GM23338 (cell line): ENCODE data around the gene NUDT9. TPM values are rescaled to one million over a fixed set of nuclear protein-coding genes. Genes with fewer than 3 reads are reported as not detected.

Experiments used
- ATAC-seq: fragments of 200-7000 bp; cut with Tn5 transposase; 3 replicates; pipeline ENCODE4 v1.9.1; 2020
- DNase-seq: peaks from one replicate; pipeline ENCODE4 v3.0.0-alpha.2; 2015; ENCODE audit warnings: low spot score
- H2AFZ ChIP-seq: fragments of 200-600 bp; sonication (generic); 2 replicates; pipeline ENCODE4 v1.8.0; 2016; ENCODE audit warnings: antibody characterized with exemption, mild to moderate bottlenecking, moderate library complexity
- H3F3A ChIP-seq: fragments of 200-600 bp; sonication (generic); replicated peaks from 2 replicates; pipeline ENCODE4 v1.8.0; 2017; ENCODE audit warnings: antibody characterized with exemption, mixed run types, low read depth
- H3K27ac ChIP-seq: fragments of 200-600 bp; sonication (generic); 2 replicates; pipeline ENCODE4 v1.6.1; 2016; ENCODE audit warnings: low read depth
- H3K27me3 ChIP-seq: fragments of 200-600 bp; sonication (generic); 2 replicates; pipeline ENCODE4 v1.8.0; 2016; ENCODE audit warnings: mild to moderate bottlenecking, mixed run types, moderate library complexity; ENCODE audit not compliant: insufficient read depth
- H3K36me3 ChIP-seq: fragments of 200-600 bp; sonication (generic); 2 replicates; pipeline ENCODE4 v1.8.0; 2016; ENCODE audit warnings: mild to moderate bottlenecking; ENCODE audit not compliant: insufficient read depth
- H3K4me1 ChIP-seq: fragments of 200-600 bp; sonication (generic); 2 replicates; pipeline ENCODE4 v1.8.0; 2016; ENCODE audit warnings: mild to moderate bottlenecking, moderate library complexity; ENCODE audit not compliant: insufficient read depth
- H3K4me2 ChIP-seq: fragments of 200-600 bp; sonication (generic); 2 replicates; pipeline ENCODE4 v1.7.1; 2017; ENCODE audit warnings: mixed run types
- H3K4me3 ChIP-seq: fragments of 200-600 bp; sonication (generic); 2 replicates; pipeline ENCODE4 v1.6.1; 2016; ENCODE audit warnings: mixed run types
- H3K79me2 ChIP-seq: fragments of 200-600 bp; sonication (generic); replicated peaks from 2 replicates; pipeline ENCODE4 v1.8.0; 2017; ENCODE audit warnings: mild to moderate bottlenecking; ENCODE audit not compliant: insufficient read depth
- H3K9me2 ChIP-seq: fragments of 200-600 bp; sonication (generic); 2 replicates; pipeline ENCODE4 v1.8.0; 2017; ENCODE audit not compliant: insufficient read depth
- H4K20me1 ChIP-seq: fragments of 200-600 bp; sonication (generic); replicated peaks from 2 replicates; pipeline ENCODE4 v1.8.0; 2017; ENCODE audit warnings: mild to moderate bottlenecking; ENCODE audit not compliant: insufficient read depth
- H3K27ac Mint-ChIP-seq: 2 replicates; pipeline ENCODE4 v1.8.0; 2020; ENCODE audit warnings: inconsistent platforms, mild to moderate bottlenecking, moderate library complexity, mixed read lengths
- H3K27me3 Mint-ChIP-seq: 3 replicates; pipeline ENCODE4 v1.8.0; 2022; ENCODE audit warnings: low read depth, mild to moderate bottlenecking, moderate library complexity, mixed read lengths, inconsistent platforms; ENCODE audit not compliant: insufficient read depth, poor library complexity
- H3K36me3 Mint-ChIP-seq: 3 replicates; pipeline ENCODE4 v1.8.0; 2021; ENCODE audit warnings: low read depth, mild to moderate bottlenecking, inconsistent platforms, moderate library complexity, mixed read lengths
- H3K4me1 Mint-ChIP-seq: 3 replicates; pipeline ENCODE4 v1.8.0; 2020; ENCODE audit warnings: mild to moderate bottlenecking, inconsistent platforms, mixed read lengths
- H3K4me3 Mint-ChIP-seq: 3 replicates; pipeline ENCODE4 v1.8.0; 2021; ENCODE audit warnings: moderate library complexity, mild to moderate bottlenecking, inconsistent platforms, mixed read lengths
- H3K9me3 Mint-ChIP-seq: 3 replicates; pipeline ENCODE4 v1.8.0; 2020; ENCODE audit warnings: moderate library complexity, mild to moderate bottlenecking, inconsistent platforms, mixed read lengths
- CREB1 ChIP-seq: fragments of 250-450 bp; sonication (Bioruptor Pico); IDR thresholded peaks from 2 replicates; pipeline ENCODE4 v1.5.0; 2020; ENCODE audit warnings: low read depth, mild to moderate bottlenecking, moderate library complexity
- CTCF ChIP-seq, 2 experiments: fragments of 200-600 bp in 1 of 2; sonication (generic) in 1 of 2; conservative IDR thresholded peaks; 2 replicates each; pipeline versions ENCODE4 v1.5.1 to v1.6.1; 2016 to 2017; ENCODE audit warnings: antibody characterized with exemption in 2 of 2, low read depth in 2 of 2, mild to moderate bottlenecking in 2 of 2, moderate library complexity in 1 of 2
- ETS1 ChIP-seq: IDR thresholded peaks from 2 replicates; pipeline ENCODE4 v1.6.1; 2016; ENCODE audit warnings: antibody characterized with exemption
- EZH2 ChIP-seq: fragments of 200-600 bp; sonication (generic); IDR thresholded peaks from one replicate; pipeline ENCODE4 v1.8.0; 2017; ENCODE audit warnings: antibody characterized with exemption, mild to moderate bottlenecking, low read depth; ENCODE audit not compliant: unreplicated experiment
- EZH2phosphoT487 ChIP-seq: fragments of 200-600 bp; sonication (generic); IDR thresholded peaks from one replicate; pipeline ENCODE4 v1.8.1; 2018; ENCODE audit warnings: antibody characterized with exemption; ENCODE audit not compliant: unreplicated experiment
- NANOG ChIP-seq: IDR thresholded peaks from 2 replicates; pipeline ENCODE4 v1.6.1; 2016; ENCODE audit warnings: antibody characterized with exemption, borderline replicate concordance
- POLR2AphosphoS5 ChIP-seq: IDR thresholded peaks from 2 replicates; pipeline ENCODE4 v1.6.1; 2016; ENCODE audit warnings: antibody characterized with exemption, low read depth
- REST ChIP-seq: IDR thresholded peaks from one replicate; pipeline ENCODE4 v1.6.1; 2018; ENCODE audit warnings: antibody characterized with exemption; ENCODE audit not compliant: unreplicated experiment
- STAT1 ChIP-seq: IDR thresholded peaks from one replicate; pipeline ENCODE4 v1.6.1; 2016; ENCODE audit warnings: antibody characterized with exemption; ENCODE audit not compliant: unreplicated experiment
- ZNF114 ChIP-seq: fragments of 250-450 bp; sonication (Bioruptor Pico); IDR thresholded peaks from 2 replicates; pipeline ENCODE4 v1.5.0; 2020; ENCODE audit warnings: mild to moderate bottlenecking, moderate library complexity
- ZNF331 ChIP-seq: fragments of 250-450 bp; sonication (Bioruptor Pico); IDR thresholded peaks from 2 replicates; pipeline ENCODE4 v1.5.0; 2020; ENCODE audit warnings: low read depth, mild to moderate bottlenecking, moderate library complexity
- polyA plus RNA-seq: library from polyadenylated mRNA; unstranded; fragments of >200 nt; fragmentation: Nextera tagmentation; extraction: Ambion mirVana; gene quantifications from 2 replicates; pipeline ENCODE4 v1.2.1, GENCODE V29; 2016
- total RNA-seq: library from RNA; depleted of rRNA; stranded (reverse); fragments of >200 nt; shearing (Covaris generic); gene quantifications from 2 replicates; pipeline ENCODE4 v1.2.3, GENCODE V29; 2014

NUDT9 gene
- total and polyA plus RNA-seq, 2 experiments from 2014 or later = 22.9 to 43.4 TPM

GRCh38 chr4:87489678-87490077, 67.3 kb downstream of the NUDT9 start:
- Histone ChIP-seq H3K36me3 (0 out of 2 replicates have a peak, but pooled peaks cover 13% of the 10 kb centered on the region), H2AFZ (no peak overlapping the region), H3K27ac (no peak overlapping the region), H3K9me2 (peaks cover 35% of the 10 kb centered on the region), H3K4me3 (no peak overlapping the region), H3F3A (no peaks in the 10 kb centered on the region), H3K4me1 (peaks cover 16% of the 10 kb centered on the region), H3K27me3 (no peaks in the 10 kb centered on the region), H4K20me1 (no peaks in the 10 kb centered on the region), H3K4me2 (0 out of 2 replicates have a peak overlapping the region, but pooled peaks have one; percentile 14), H3K79me2 (no peaks in the 10 kb centered on the region)
- no peak for ATAC-seq
- TF ChIP-seq EZH2phosphoT487 = no peak
- TF ChIP-seq POLR2AphosphoS5 = no peak
- TF ChIP-seq ZNF331 (CRISPR knock-in tag) = no peak
- TF ChIP-seq ETS1 = no peak
- no peak for TF ChIP-seq ZNF114
- TF ChIP-seq EZH2 = no peak
- TF ChIP-seq CTCF (conservative IDR thresholded peaks at IDR 0.05; ENCODE audit: low read depth in 2 of 2) = no peak
- no peak for TF ChIP-seq STAT1
- no peak for TF ChIP-seq NANOG
- no peak for TF ChIP-seq CREB1
- Mint-ChIP-seq H3K27me3 (peaks cover 7% of the 10 kb centered on the region), H3K27ac (no peak overlapping the region; the same call in 1 of the 2 replicates), H3K4me3 (no peak overlapping the region; the same call in 2 of the 3 replicates), H3K9me3 (peaks cover 55% of the 10 kb centered on the region), H3K4me1 (peaks cover 20% of the 10 kb centered on the region), H3K36me3 (peaks cover 56% of the 10 kb centered on the region)
- DNase-seq = no peak

- Histone ChIP-seq H3K27me3 (no peaks in the 10 kb centered on the region), H3F3A (no peaks in the 10 kb centered on the region), H3K4me2 (peak overlapping the region; percentile 30), H3K36me3 (0 out of 2 replicates have a peak, but pooled peaks cover 13% of the 10 kb centered on the region), H3K9me2 (peaks cover 35% of the 10 kb centered on the region), H4K20me1 (no peaks in the 10 kb centered on the region), H2AFZ (no peak overlapping the region), H3K79me2 (no peaks in the 10 kb centered on the region), H3K4me3 (peak overlapping the region; percentile 4; the same call in 1 of the 2 replicates), H3K4me1 (peaks cover 16% of the 10 kb centered on the region), H3K27ac (peak overlapping the region; percentile 28; the same call in 1 of the 2 replicates)
- Mint-ChIP-seq H3K27ac (peak overlapping the region; percentile 66; the same call in 1 of the 2 replicates), H3K4me1 (peaks cover 20% of the 10 kb centered on the region), H3K27me3 (peaks cover 7% of the 10 kb centered on the region), H3K36me3 (peaks cover 50% of the 10 kb centered on the region), H3K4me3 (peak overlapping the region; percentile 36; the same call in 2 of the 3 replicates), H3K9me3 (peaks cover 47% of the 10 kb centered on the region)
- no peak for DNase-seq
- TF ChIP-seq CTCF (conservative IDR thresholded peaks at IDR 0.05; ENCODE audit: low read depth in 2 of 2) = no peak
- peak; percentile 2; the same call in 1 of the 2 replicates for TF ChIP-seq NANOG
- TF ChIP-seq EZH2phosphoT487 = no peak
- no peak for TF ChIP-seq REST
- no peak for TF ChIP-seq STAT1
- ATAC-seq = no peak
These were observed 68.4 kb downstream of the NUDT9 start for GRCh38 chr4:87490664-87491369.
